GM21737 (cell line): Measurements from ENCODE around the gene CD200R1L.
"Not testable (repeated sequence)": the region's sequence is repeated elsewhere in the genome, so short reads cannot be mapped to it uniquely, and the experiment has no call there.

Source experiments
- ATAC-seq: cut with Tn5 transposase; IDR thresholded peaks from one replicate; pipeline ENCODE4 v1.9.1; 2021; ENCODE audit warnings: mild to moderate bottlenecking, moderate library complexity; ENCODE audit not compliant: unreplicated experiment

The CD200R1L gene, protein sequence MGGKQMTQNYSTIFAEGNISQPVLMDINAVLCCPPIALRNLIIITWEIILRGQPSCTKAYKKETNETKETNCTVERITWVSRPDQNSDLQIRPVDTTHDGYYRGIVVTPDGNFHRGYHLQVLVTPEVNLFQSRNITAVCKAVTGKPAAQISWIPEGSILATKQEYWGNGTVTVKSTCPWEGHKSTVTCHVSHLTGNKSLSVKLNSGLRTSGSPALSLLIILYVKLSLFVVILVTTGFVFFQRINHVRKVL

GRCh38 chr3:112846764-112847163, at the start of gene CD200R1L:
Gene CD200R1L (minus strand): TSS chr3:112846864. CDS start chr3:112829367, 17,497 bp downstream.
- ATAC-seq: no peak

GRCh38 chr3:112894258-112894657, 47.6 kb upstream of the CD200R1L start:
- no peak for ATAC-seq

DNA sequence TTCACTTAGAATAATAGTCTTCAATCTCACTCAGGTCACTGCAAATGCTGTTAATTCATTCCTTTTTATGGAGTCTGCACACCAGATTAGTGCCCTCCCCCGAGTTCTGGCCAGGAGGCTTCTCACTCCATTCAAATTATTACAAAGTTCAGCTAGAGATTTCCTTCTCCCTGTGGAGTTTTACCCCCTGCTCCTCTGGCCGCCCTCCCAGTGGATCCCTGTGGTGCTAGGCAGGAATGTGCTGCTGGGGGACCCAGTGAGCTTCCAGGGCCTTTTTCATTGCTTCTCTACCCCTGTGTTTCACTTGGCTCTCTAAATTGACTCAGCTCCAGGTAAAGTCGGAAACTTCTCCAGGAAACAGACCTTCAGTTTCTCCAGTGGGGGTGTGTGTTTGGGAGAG, 42.7 kb upstream of the CD200R1L start:
- ATAC-seq: no peak

GRCh38 chr3:112888381-112889085, 41.9 kb upstream of the CD200R1L start:
- no peak for ATAC-seq

- no peak for ATAC-seq
These were observed 38.1 kb upstream of the CD200R1L start for GRCh38 chr3:112884678-112885290.

DNA sequence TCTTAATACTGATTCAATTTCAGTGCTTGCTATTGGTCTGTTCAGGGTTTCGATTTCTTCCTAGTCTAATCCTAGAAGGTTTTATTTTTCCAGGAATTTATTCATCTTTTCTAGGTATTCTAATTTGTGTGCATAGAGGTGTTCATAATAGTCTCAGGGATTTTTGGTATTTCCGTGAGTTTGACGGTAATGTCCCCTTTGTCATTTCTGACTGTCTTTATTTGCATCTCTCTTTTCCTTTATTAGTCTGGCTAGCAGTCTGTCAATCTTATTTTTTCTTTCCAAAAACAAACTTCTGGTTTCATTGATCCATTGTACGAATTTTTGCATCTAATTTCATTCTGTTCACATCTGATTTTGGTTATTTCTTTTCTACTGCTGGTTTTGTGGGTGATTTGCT, 35.2 kb upstream of the CD200R1L start:
- ATAC-seq: no peak

GRCh38 chr3:112875561-112875960, 28.9 kb upstream of the CD200R1L start:
- no peak for ATAC-seq

GRCh38 chr3:112874725-112875124, 28.1 kb upstream of the CD200R1L start:
- ATAC-seq: no peak

DNA sequence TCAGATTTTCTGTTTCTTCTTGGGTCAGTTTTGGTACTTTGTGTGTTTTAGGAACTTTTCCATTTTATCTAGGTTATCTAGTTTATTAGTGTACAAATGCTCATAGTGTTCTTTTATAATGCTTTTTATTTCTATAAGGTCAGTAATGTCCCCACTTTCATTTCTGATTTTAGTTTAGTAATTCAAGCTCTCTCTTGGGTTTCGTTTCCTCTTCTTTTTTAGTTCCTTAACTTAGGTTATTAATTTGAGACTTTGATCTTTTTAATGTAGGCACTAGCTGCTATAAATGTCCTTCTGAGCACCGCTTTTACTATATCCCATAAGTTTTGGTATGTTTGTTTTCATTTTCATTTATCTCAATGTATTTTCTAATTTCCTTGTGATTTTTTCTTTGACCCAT, 27.0 kb upstream of the CD200R1L start:
- peak; percentile 74 for ATAC-seq

DNA sequence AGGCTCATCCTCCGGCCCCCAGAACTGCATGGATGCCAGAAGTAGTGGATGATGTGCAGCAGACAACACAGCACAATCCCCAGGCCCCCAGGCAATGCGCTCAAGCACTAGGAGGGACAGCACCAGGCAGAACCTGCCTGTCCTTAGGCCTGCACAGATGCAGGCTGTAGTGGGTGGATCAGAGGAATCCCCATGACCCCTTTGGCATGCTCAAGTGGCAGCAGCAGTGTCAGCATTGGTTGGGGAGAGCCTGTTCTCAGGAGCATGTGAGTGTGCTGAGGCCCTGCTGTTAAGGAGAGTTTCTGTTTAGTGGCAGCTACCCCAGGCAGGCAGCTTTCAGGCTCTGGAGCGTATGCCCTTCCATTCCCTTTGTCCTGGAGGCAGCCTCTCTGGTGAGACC, 25.1 kb upstream of the CD200R1L start:
- no peak for ATAC-seq

DNA sequence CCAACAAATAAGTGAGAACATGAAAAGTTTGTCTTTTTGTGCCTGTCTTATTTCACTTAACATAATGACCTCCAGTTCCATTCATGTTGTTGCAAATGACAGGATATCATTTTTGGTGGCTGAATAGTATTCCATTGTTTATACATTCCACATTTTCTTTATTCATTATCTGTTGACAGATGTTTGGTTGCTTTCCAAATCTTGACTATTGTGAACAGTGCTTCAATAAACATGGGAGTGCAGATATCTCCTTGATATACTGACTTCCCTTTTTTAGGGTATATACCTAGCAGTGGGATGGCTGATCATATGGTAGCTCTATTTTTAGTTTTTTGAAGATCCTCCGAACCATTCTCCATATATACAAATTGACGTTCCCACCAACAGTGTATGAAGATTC, 19.1 kb upstream of the CD200R1L start:
- ATAC-seq: no peak

DNA sequence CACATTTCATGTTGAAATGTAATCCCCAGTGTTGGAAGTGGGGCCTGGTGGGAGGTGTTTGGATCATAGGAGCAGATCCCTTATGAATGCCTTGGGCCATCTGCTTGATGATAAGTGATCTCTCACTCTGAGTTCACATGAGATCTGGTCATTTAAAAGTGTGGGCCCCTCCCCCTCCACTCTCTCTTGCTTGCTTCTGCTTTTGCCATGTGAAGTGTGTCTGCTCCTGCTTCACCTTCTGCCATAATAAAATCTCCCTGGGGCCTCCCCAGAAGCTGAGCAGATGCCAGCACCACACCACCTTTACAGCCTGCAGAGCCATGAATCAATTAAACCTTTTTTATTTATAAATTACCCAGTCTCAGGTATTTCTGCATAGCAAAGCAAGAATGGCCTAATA, 14.2 kb upstream of the CD200R1L start:
- ATAC-seq: no peak

GRCh38 chr3:112858410-112859069, 11.9 kb upstream of the CD200R1L start:
- ATAC-seq: no peak

GRCh38 chr3:112857526-112857925, 10.9 kb upstream of the CD200R1L start:
- no peak for ATAC-seq

DNA sequence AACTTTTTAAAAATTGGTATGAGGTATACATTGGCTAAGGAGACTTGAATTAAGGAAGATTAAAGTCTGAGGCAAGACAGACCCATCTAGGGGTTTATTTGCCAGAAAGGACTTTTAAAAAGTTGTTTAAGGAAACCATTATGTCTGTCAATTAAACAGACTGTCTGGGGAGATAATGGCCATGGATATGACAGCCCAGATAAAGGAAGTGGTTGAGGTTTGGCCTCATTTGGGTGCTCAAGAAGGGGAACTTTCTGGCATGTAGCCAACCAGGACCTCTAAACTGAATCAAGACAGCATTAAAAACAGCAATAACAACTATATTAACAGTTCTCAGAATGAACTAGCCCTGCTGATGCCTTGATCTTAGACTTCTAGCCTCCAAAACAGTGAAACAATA, 9.9 kb upstream of the CD200R1L start:
- ATAC-seq: no peak

DNA sequence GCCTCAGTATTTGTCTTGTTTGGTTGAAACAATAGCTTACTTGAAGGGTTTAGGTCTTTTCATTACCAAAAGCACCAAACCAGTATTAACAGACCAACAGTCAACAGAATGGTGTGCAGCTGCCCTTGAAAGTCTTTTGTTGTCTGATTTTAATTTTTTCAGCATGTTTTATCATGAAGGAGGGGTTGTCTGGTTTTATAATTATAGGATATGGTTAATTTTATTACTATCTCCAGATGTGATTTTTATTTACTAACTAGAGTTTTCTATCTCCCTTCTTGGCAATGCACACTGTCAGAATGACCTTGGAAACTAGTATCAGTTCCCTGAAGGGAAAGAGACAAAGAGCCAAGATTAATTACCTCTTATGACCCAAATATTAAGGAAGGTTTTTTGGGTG, 9.2 kb upstream of the CD200R1L start:
- no peak for ATAC-seq

DNA sequence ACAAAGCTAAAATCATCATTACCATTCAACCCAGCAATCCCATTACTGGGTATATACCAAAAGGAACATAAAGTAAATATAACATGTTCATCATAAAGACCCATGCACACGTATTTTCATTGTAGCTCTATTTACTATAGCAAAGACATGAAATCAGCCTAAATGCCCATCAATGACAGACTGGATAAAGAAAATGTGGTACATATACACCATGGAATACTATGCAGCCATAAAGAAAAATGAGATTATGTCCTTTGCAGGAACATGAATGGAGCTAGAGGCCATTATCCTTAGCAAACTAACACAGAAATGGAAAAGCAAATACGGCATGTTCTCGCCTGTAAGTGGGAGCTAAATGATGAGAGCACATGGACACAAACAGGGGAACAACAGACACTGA, 8.4 kb upstream of the CD200R1L start:
- ATAC-seq: not testable (repeated sequence)

GRCh38 chr3:112848196-112848595, 1.5 kb upstream of the CD200R1L start:
- no peak for ATAC-seq

DNA sequence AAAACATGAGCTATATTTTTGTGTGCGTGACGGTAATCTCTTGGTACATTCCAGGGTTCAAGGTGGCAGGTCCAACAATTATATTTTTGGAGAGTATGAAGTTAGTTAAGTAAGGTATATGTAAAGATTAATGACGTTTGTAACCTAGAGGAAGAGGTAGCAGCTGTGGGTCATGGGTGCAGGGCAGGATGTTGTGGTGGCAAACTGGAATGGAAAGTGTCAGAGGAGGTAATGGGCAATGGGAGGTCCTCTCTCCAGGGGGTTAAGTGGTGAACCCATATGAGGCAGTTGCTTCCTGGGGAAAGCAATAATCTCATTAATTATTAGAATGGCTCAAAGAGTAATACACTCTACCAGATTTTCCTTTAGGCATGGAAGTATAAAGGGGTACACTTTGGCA, 1.0 kb upstream of the CD200R1L start:
- ATAC-seq: peak; percentile 91

DNA sequence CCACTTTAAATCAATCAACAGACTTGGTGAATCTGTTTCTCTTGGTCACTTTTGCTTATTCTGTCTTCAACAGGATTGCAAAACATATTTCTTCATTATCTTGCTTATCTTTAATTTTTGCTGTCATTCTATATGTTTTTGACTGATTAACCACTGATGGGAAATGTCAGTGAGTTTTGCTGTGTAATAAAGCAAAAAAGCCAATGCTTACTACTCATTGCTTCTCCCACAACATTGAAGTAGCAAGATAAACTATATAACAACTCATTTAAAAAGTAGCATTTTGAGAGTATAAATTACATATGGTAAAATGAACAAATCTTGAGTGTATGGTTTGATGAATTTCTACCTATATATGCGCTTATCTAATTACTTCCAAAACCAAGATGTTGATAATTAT, 892 bp downstream of the CD200R1L start:
- ATAC-seq: no peak

- no peak for ATAC-seq
These were observed 17.6 kb downstream of the CD200R1L start for GRCh38 chr3:112829046-112829445.
